H1 (cell line): Measurements from ENCODE around the gene CCR3. TPM values are rescaled to one million over a fixed set of nuclear protein-coding genes. Genes with fewer than 3 reads are reported as not detected.

Source experiments
- CTCF ChIA-PET: fragments of 300-600 bp; sonication (Branson Sonifier 250); formaldehyde crosslinking; loops from one replicate; lab custom pipeline; 2021; ENCODE audit not compliant: partially characterized antibody; lab: Charles Lee
- POLR2A ChIA-PET: fragments of 300-600 bp; sonication (Branson Sonifier 250); formaldehyde crosslinking; loops from one replicate; lab custom pipeline; 2021; ENCODE audit warnings: inconsistent platforms; ENCODE audit not compliant: partially characterized antibody; lab: Charles Lee
- DNase-seq, 2 experiments: peaks; one replicate each; pipeline versions ENCODE4 v3.0.0 to v3.0.0-alpha.2; 2010 to 2022; ENCODE audit warnings: low spot score in 2 of 2, low read depth in 1 of 2, mixed read lengths in 1 of 2
- FAIRE-seq: peaks from 2 replicates; lab custom pipeline; 2011; peaks lifted over from hg19 to GRCh38; lab: Jason Lieb, UNC
- H2AFZ ChIP-seq: 2 replicates; pipeline ENCODE4 v1.8.1; 2012; ENCODE audit warnings: low read length, inconsistent platforms
- H2AK5ac ChIP-seq: 2 replicates; pipeline ENCODE4 v1.6.1; 2013; ENCODE audit warnings: low read depth, low read length
- H2BK120ac ChIP-seq: replicated peaks from 2 replicates; pipeline ENCODE3; 2013; ENCODE audit warnings: low read depth, low read length, inconsistent platforms
- H2BK12ac ChIP-seq: 2 replicates; pipeline ENCODE4 v1.6.1; 2013; ENCODE audit warnings: low read depth, low read length
- H2BK15ac ChIP-seq: 2 replicates; pipeline ENCODE4 v1.6.1; 2013; ENCODE audit warnings: low read length
- H2BK20ac ChIP-seq: 2 replicates; pipeline ENCODE4 v1.6.1; 2013; ENCODE audit warnings: low read length
- H2BK5ac ChIP-seq: 2 replicates; pipeline ENCODE4 v1.6.1; 2013; ENCODE audit warnings: low read depth, low read length
- H3K14ac ChIP-seq: 2 replicates; pipeline ENCODE4 v1.6.1; 2013; ENCODE audit warnings: inconsistent platforms; ENCODE audit not compliant: insufficient read length
- H3K18ac ChIP-seq: 2 replicates; pipeline ENCODE4 v1.6.1; 2013; ENCODE audit warnings: low read length; ENCODE audit errors: extremely low read depth
- H3K23ac ChIP-seq: 2 replicates; pipeline ENCODE4 v1.6.1; 2013; ENCODE audit warnings: inconsistent platforms; ENCODE audit not compliant: insufficient read length
- H3K23me2 ChIP-seq: 2 replicates; pipeline ENCODE4 v1.6.1; 2013; ENCODE audit warnings: low read depth, low read length
- H3K27ac ChIP-seq: 2 replicates; pipeline ENCODE4 v1.6.1; 2011; ENCODE audit warnings: low read depth, low read length, inconsistent platforms
- H3K27me3 ChIP-seq, 4 experiments: replicated peaks in 1 of 4; 1 replicate in 1 of 4; 2 replicates in 3 of 4; pipeline versions ENCODE4 v1.6.1 to v1.8.1; 2011 to 2013; ENCODE audit warnings: low read length in 3 of 4, mild to moderate bottlenecking in 3 of 4, inconsistent platforms in 2 of 4, mixed read lengths in 2 of 4, moderate library complexity in 1 of 4; ENCODE audit not compliant: control insufficient read depth in 3 of 4, insufficient read depth in 3 of 4; ENCODE audit errors: extremely low read depth in 1 of 4
- H3K36me3 ChIP-seq, 4 experiments: 2 replicates each; pipeline versions ENCODE4 v1.6.1 to v1.8.1; 2011 to 2013; ENCODE audit warnings: mild to moderate bottlenecking in 4 of 4, low read length in 3 of 4, moderate library complexity in 2 of 4, control low read depth in 1 of 4, inconsistent platforms in 1 of 4; ENCODE audit not compliant: insufficient read depth in 4 of 4, control insufficient read depth in 2 of 4
- H3K4ac ChIP-seq: replicated peaks from 2 replicates; pipeline ENCODE3; 2013; ENCODE audit warnings: low read length, low read depth, mixed read lengths, inconsistent platforms; ENCODE audit not compliant: insufficient read length
- H3K4me1 ChIP-seq, 4 experiments: replicated peaks in 1 of 4; 1 replicate in 1 of 4; 2 replicates in 3 of 4; pipeline versions ENCODE4 v1.6.1 to v1.8.1; 2011 to 2013; ENCODE audit warnings: low read length in 3 of 4, inconsistent platforms in 2 of 4, mixed read lengths in 1 of 4; ENCODE audit not compliant: insufficient read depth in 4 of 4, control insufficient read depth in 3 of 4
- H3K4me2 ChIP-seq, 2 experiments: 2 replicates each; pipeline versions ENCODE4 v1.6.1 to v1.8.1; 2011 to 2013; ENCODE audit warnings: low read depth in 2 of 2, low read length in 2 of 2, control low read depth in 1 of 2, inconsistent platforms in 1 of 2, mild to moderate bottlenecking in 1 of 2; ENCODE audit not compliant: insufficient read depth in 1 of 2
- H3K4me3 ChIP-seq, 4 experiments: fragments of 200-600, 300-600 bp in 1 of 4; sonication (generic), shearing (Covaris generic), sonication (Bioruptor Twin) in 1 of 4; 2 replicates each; pipeline versions ENCODE4 v1.5.1 to v1.8.1; 2011 to 2016; ENCODE audit warnings: low read length in 4 of 4, low read depth in 3 of 4, control low read depth in 2 of 4, inconsistent platforms in 2 of 4, mild to moderate bottlenecking in 2 of 4, mixed read lengths in 1 of 4, moderate library complexity in 1 of 4; ENCODE audit not compliant: insufficient read depth in 2 of 4; ENCODE audit errors: extremely low read depth in 1 of 4
- H3K56ac ChIP-seq: replicated peaks from 2 replicates; pipeline ENCODE3; 2013; ENCODE audit warnings: low read depth, mild to moderate bottlenecking, mixed read lengths, low read length, inconsistent platforms; ENCODE audit not compliant: insufficient read length
- H3K79me1 ChIP-seq: 2 replicates; pipeline ENCODE4 v1.6.1; 2013; ENCODE audit warnings: low read depth, low read length, control low read depth
- H3K79me2 ChIP-seq, 2 experiments: 2 replicates each; pipeline versions ENCODE4 v1.6.1 to v1.8.1; 2012 to 2013; ENCODE audit warnings: low read length in 2 of 2, mild to moderate bottlenecking in 2 of 2, inconsistent platforms in 1 of 2; ENCODE audit not compliant: insufficient read depth in 2 of 2, control insufficient read depth in 1 of 2
- H3K9ac ChIP-seq, 4 experiments: replicated peaks in 1 of 4; 1 replicate in 1 of 4; 2 replicates in 3 of 4; pipeline versions ENCODE4 v1.6.1 to v1.8.1; 2011 to 2013; ENCODE audit warnings: low read depth in 3 of 4, low read length in 3 of 4, control low read depth in 2 of 4, mild to moderate bottlenecking in 2 of 4, moderate library complexity in 2 of 4, inconsistent platforms in 1 of 4; ENCODE audit errors: extremely low read depth in 1 of 4
- H3K9me3 ChIP-seq, 2 experiments: 2 replicates each; pipeline versions ENCODE4 v1.6.1 to v1.8.1; 2012 to 2013; ENCODE audit warnings: mild to moderate bottlenecking in 2 of 2, moderate library complexity in 2 of 2, control low read depth in 1 of 2, inconsistent platforms in 1 of 2, low read depth in 1 of 2, low read length in 1 of 2, mixed read lengths in 1 of 2; ENCODE audit not compliant: insufficient read depth in 2 of 2
- H4K20me1 ChIP-seq, 2 experiments: replicated peaks in 1 of 2; 2 replicates each; pipeline versions ENCODE3 to v1.8.1; 2011 to 2013; ENCODE audit warnings: inconsistent platforms in 2 of 2, low read length in 2 of 2, mild to moderate bottlenecking in 1 of 2; ENCODE audit not compliant: insufficient read depth in 2 of 2, control insufficient read depth in 1 of 2
- H4K5ac ChIP-seq: 2 replicates; pipeline ENCODE4 v1.6.1; 2013; ENCODE audit warnings: low read length, low read depth, mixed read lengths, inconsistent platforms; ENCODE audit not compliant: insufficient read length
- H4K8ac ChIP-seq: 2 replicates; pipeline ENCODE4 v1.8.0; 2013; ENCODE audit warnings: mild to moderate bottlenecking, moderate library complexity, low read length, inconsistent platforms; ENCODE audit not compliant: insufficient read depth; ENCODE audit errors: extremely low read depth
- H4K91ac ChIP-seq: replicated peaks from 2 replicates; pipeline ENCODE3; 2013; ENCODE audit warnings: low read length, mixed read lengths, inconsistent platforms; ENCODE audit not compliant: insufficient read length
- BACH1 ChIP-seq: IDR thresholded peaks from 2 replicates; pipeline ENCODE4 v1.6.1; 2012; ENCODE audit warnings: low read length, improper control_type of control experiment
- CBX5 ChIP-seq: fragments of 300-800, 300-1000 bp; sonication (generic); IDR thresholded peaks from 2 replicates; pipeline ENCODE4 v1.7.1; 2016; ENCODE audit warnings: antibody characterized with exemption, low read length, low read depth
- CHD2 ChIP-seq: IDR thresholded peaks from 2 replicates; pipeline ENCODE4 v1.6.1; 2012; ENCODE audit warnings: low read length, improper control_type of control experiment
- CTBP2 ChIP-seq: IDR thresholded peaks from 2 replicates; pipeline ENCODE4 v1.7.0; 2011; ENCODE audit warnings: borderline replicate concordance, mild to moderate bottlenecking, moderate library complexity, mixed read lengths, low read length; ENCODE audit not compliant: insufficient read depth, insufficient read length
- GTF2F1 ChIP-seq: IDR thresholded peaks from 2 replicates; pipeline ENCODE4 v1.6.1; 2012; ENCODE audit warnings: low read depth, low read length, improper control_type of control experiment, borderline replicate concordance
- MAX ChIP-seq: IDR thresholded peaks from 2 replicates; pipeline ENCODE4 v1.6.1; 2012; ENCODE audit warnings: inconsistent platforms
- POU5F1 ChIP-seq: IDR thresholded peaks from 2 replicates; pipeline ENCODE4 v1.6.1; 2011; ENCODE audit warnings: low read depth, mild to moderate bottlenecking, low read length, moderate library complexity
- RFX5 ChIP-seq: IDR thresholded peaks from 2 replicates; pipeline ENCODE4 v1.6.1; 2011; ENCODE audit warnings: low read depth, low read length, improper control_type of control experiment, borderline replicate concordance
- SUZ12 ChIP-seq: fragments of 200-600 bp; sonication (generic); IDR thresholded peaks from 2 replicates; pipeline ENCODE4 v1.6.1; 2012; ENCODE audit warnings: mild to moderate bottlenecking, inconsistent platforms, low read length, moderate library complexity, mixed read lengths
- TBP ChIP-seq: IDR thresholded peaks from 2 replicates; pipeline ENCODE4 v1.6.1; 2011; ENCODE audit warnings: low read depth, low read length, improper control_type of control experiment
- TCF12 ChIP-seq: IDR thresholded peaks from 2 replicates; pipeline ENCODE4 v1.6.1; 2011; ENCODE audit warnings: low read depth, mild to moderate bottlenecking, low read length
- ZNF274 ChIP-seq: IDR thresholded peaks from 2 replicates; pipeline ENCODE4 v1.7.0; 2012; ENCODE audit warnings: low read length, borderline replicate concordance; ENCODE audit errors: extremely low read depth
- WGBS, 2 experiments: shearing (Covaris generic) in 1 of 2; methylation state at CpG; one replicate each; pipeline versions ENCODE4 v1.1.6 to v1.1.7; 2013 to 2015; ENCODE audit warnings: low lambda C conversion rate in 2 of 2, mixed read lengths in 2 of 2, inconsistent platforms in 1 of 2, low coverage in 1 of 2, missing lambda C conversion rate in 1 of 2; ENCODE audit not compliant: insufficient replicate concordance in 2 of 2, insufficient coverage in 1 of 2, insufficient read length in 1 of 2; ENCODE audit errors: extremely low coverage in 1 of 2, missing lambda C conversion rate in 1 of 2; 5-methylcytosine and 5-hydroxymethylcytosine counted together
- polyA plus RNA-seq, 7 experiments: library from polyadenylated mRNA; depleted of rRNA in 3 of 7; stranded (reverse) in 5 of 7; unstranded in 2 of 7; fragments of >200 nt in 5 of 7; fragments of 200-250 nt in 2 of 7; gene quantifications; 1 replicate in 5 of 7; 2 replicates in 1 of 7; 4 replicates in 1 of 7; pipeline versions ENCODE4 v1.2.1 to v1.2.3, GENCODE V29; 2011 to 2013; ENCODE audit warnings: missing spikeins in 2 of 7, mixed read lengths in 2 of 7
- total RNA-seq: library from RNA; stranded (reverse); fragmentation: NEBNext Ultra II Directional; extraction: Animal tissue kit (Norgen Biotek cat#: 25700); gene quantifications from 2 replicates; pipeline ENCODE4 v1.2.1, GENCODE V29; 2021

The CCR3 gene
- total and polyA plus RNA-seq, 2 of the 8 experiments (the other 6 are each of a cell fraction or from before 2014, with no cell fraction given): not detected

- Histone ChIP-seq H3K79me2 (no peaks in the 10 kb centered on the region), H2BK120ac (no peak overlapping the region), H3K4me3 (no peak overlapping the region), H4K91ac (no peak overlapping the region), H3K18ac (no peak overlapping the region), H2AFZ (no peak overlapping the region), H3K23ac (no peak overlapping the region), H3K27me3 (no peaks in the 10 kb centered on the region), H2AK5ac (no peak overlapping the region), H3K14ac (no peak overlapping the region), H3K4me2 (no peak overlapping the region), H4K20me1 (no peaks in the 10 kb centered on the region), H3K36me3 (no peaks in the 10 kb centered on the region; a peak in 1 of 8 replicates), H3K9ac (no peak overlapping the region), H2BK12ac (no peak overlapping the region), H3K23me2 (no peaks in the 10 kb centered on the region), H2BK20ac (no peak overlapping the region), H2BK15ac (no peak overlapping the region), H3K27ac (no peak overlapping the region), H2BK5ac (no peak overlapping the region), H3K56ac (no peak overlapping the region), H4K8ac (no peak overlapping the region), H3K9me3 (no peaks in the 10 kb centered on the region), H3K4me1 (peaks cover 0 to 7% (median 3%) of the 10 kb centered on the region in 4 experiments; a peak in 2 of 7 replicates), H3K79me1 (no peaks in the 10 kb centered on the region), H3K4ac (no peak overlapping the region), H4K5ac (no peak overlapping the region)
- DNase-seq (no peak), FAIRE-seq (no peak)
- 81% methylated on average over 1 of the region's 1 CpG; no CpG with 5 or more reads in 1 of the 2 experiments for WGBS, 2 experiments
- TF ChIP-seq TCF12: no peak
- no peak for TF ChIP-seq BACH1
- TF ChIP-seq CHD2: no peak
- TF ChIP-seq ZNF274: no peak
- TF ChIP-seq GTF2F1: no peak
- no peak for TF ChIP-seq POU5F1
- no peak for TF ChIP-seq TBP
- no peak for TF ChIP-seq SUZ12
- no peak for TF ChIP-seq CBX5
- TF ChIP-seq RFX5: no peak
- TF ChIP-seq CTBP2: no peak
- TF ChIP-seq MAX: no peak
- ChIA-PET POLR2A (no interaction called here), CTCF (interaction anchor here (1.4 kb wide), 1 partner anchor 49 kb away, joined by 4 read pairs; no protein-coding TSS in a partner anchor)
Measured at GRCh38 chr3:46264002-46264401, 21.7 kb downstream of the CCR3 start.
